MG63 (cell line): ENCODE results near the gene HMMR. TPM values are rescaled to one million over a fixed set of nuclear protein-coding genes. Genes with fewer than 3 reads are reported as not detected.
A peak's percentile ranks its signal among the peaks of the same experiment; 100 is the strongest.

Experiments
- DNase-seq: peaks from one replicate; pipeline ENCODE4 v3.0.0-alpha.2; 2020
- H3K27me3 ChIP-seq: fragments of 250-450 bp; sonication (Bioruptor Pico); 2 replicates; pipeline ENCODE4 v1.5.1; 2020; ENCODE audit warnings: mild to moderate bottlenecking, moderate library complexity
- H3K36me3 ChIP-seq: fragments of 250-450 bp; sonication (Bioruptor Pico); 2 replicates; pipeline ENCODE4 v1.5.1; 2020; ENCODE audit warnings: mild to moderate bottlenecking, moderate library complexity
- H3K4me3 ChIP-seq: fragments of 250-450 bp; sonication (Bioruptor Pico); 2 replicates; pipeline ENCODE4 v1.5.1; 2020; ENCODE audit warnings: mild to moderate bottlenecking, moderate library complexity
- H3K9me3 ChIP-seq: fragments of 250-450 bp; sonication (Bioruptor Pico); 2 replicates; pipeline ENCODE4 v1.5.1; 2020; ENCODE audit warnings: mild to moderate bottlenecking, moderate library complexity
- total RNA-seq: library from RNA; depleted of rRNA; stranded (reverse); fragments of >200 nt; shearing (Covaris generic); gene quantifications from 2 replicates; pipeline ENCODE4 v1.2.3, GENCODE V29; 2014; ENCODE audit warnings: low replicate concordance

The HMMR gene
- total RNA-seq, 1 experiment from 2014 or later: 73.4 TPM

- H3K9me3 ChIP-seq: no peaks in the 10 kb centered on the region
- DNase-seq: no peak
- no peak overlapping the region for H3K4me3 ChIP-seq
- H3K27me3 ChIP-seq: no peaks in the 10 kb centered on the region
- peaks cover 20% of the 10 kb centered on the region for H3K36me3 ChIP-seq
Observed at GRCh38 chr5:163496286-163496685, 35.9 kb downstream of the HMMR start.

GRCh38 chr5:163497315-163497714 lies 36.9 kb downstream of the HMMR start:
- DNase-seq: no peak
- peaks cover 10% of the 10 kb centered on the region for H3K36me3 ChIP-seq
- no peaks in the 10 kb centered on the region for H3K9me3 ChIP-seq
- H3K4me3 ChIP-seq: no peak overlapping the region
- no peaks in the 10 kb centered on the region for H3K27me3 ChIP-seq

GRCh38 chr5:163498886-163499285 lies 38.5 kb downstream of the HMMR start:
- Histone ChIP-seq H3K27me3 (no peaks in the 10 kb centered on the region), H3K9me3 (no peaks in the 10 kb centered on the region), H3K36me3 (no peaks in the 10 kb centered on the region), H3K4me3 (no peak overlapping the region)
- DNase-seq: no peak

- Histone ChIP-seq H3K27me3 (no peaks in the 10 kb centered on the region), H3K9me3 (no peaks in the 10 kb centered on the region), H3K4me3 (peak overlapping the region; percentile 81), H3K36me3 (no peaks in the 10 kb centered on the region)
- no peak for DNase-seq
Observed at GRCh38 chr5:163502521-163502920, 42.1 kb downstream of the HMMR start.

- DNase-seq: peak; percentile 81
- Histone ChIP-seq H3K9me3 (no peaks in the 10 kb centered on the region), H3K4me3 (peak overlapping the region; percentile 81), H3K36me3 (no peaks in the 10 kb centered on the region), H3K27me3 (no peaks in the 10 kb centered on the region)
Observed at GRCh38 chr5:163503106-163504078, 43.0 kb downstream of the HMMR start.

GRCh38 chr5:163504079-163504931 lies 43.9 kb downstream of the HMMR start:
- H3K9me3 ChIP-seq: no peaks in the 10 kb centered on the region
- no peaks in the 10 kb centered on the region for H3K27me3 ChIP-seq
- no peaks in the 10 kb centered on the region for H3K36me3 ChIP-seq
- peak; percentile 81 for DNase-seq
- peak overlapping the region; percentile 81 for H3K4me3 ChIP-seq

- no peaks in the 10 kb centered on the region for H3K9me3 ChIP-seq
- DNase-seq: no peak
- H3K27me3 ChIP-seq: no peaks in the 10 kb centered on the region
- H3K36me3 ChIP-seq: no peaks in the 10 kb centered on the region; the same call in 1 of the 2 replicates
- H3K4me3 ChIP-seq: peak overlapping the region; percentile 81
Observed at GRCh38 chr5:163505049-163505367, 44.6 kb downstream of the HMMR start.

- peak within 1 kb of the TSS; percentile 81 for H3K4me3 ChIP-seq
- DNase-seq: peak; percentile 98
- H3K27me3 ChIP-seq: no peaks in the 10 kb centered on the region
- no peaks in the 10 kb centered on the region; the same call in 1 of the 2 replicates for H3K36me3 ChIP-seq
- H3K9me3 ChIP-seq: no peaks in the 10 kb centered on the region
Observed at GRCh38 chr5:163505368-163506094, 45.1 kb downstream of the HMMR start, which contains the start of gene MAT2B. MAT2B (plus strand) TSS chr5:163505619; CDS start chr5:163505687, 68 bp downstream.

GRCh38 chr5:163506095-163506457 lies 45.6 kb downstream of the HMMR start:
- peak overlapping the region; percentile 81 for H3K4me3 ChIP-seq
- no peaks in the 10 kb centered on the region for H3K27me3 ChIP-seq
- H3K36me3 ChIP-seq: no peaks in the 10 kb centered on the region; the same call in 1 of the 2 replicates
- DNase-seq: no peak
- no peaks in the 10 kb centered on the region for H3K9me3 ChIP-seq

- Histone ChIP-seq H3K27me3 (no peaks in the 10 kb centered on the region), H3K4me3 (peak overlapping the region; percentile 81)
- DNase-seq: no peak
Observed at GRCh38 chr5:163506726-163507125, 46.3 kb downstream of the HMMR start.

GRCh38 chr5:163508753-163509152 lies 48.3 kb downstream of the HMMR start:
- H3K4me3 ChIP-seq: peak overlapping the region; percentile 8
- peaks cover 20% of the 10 kb centered on the region for H3K36me3 ChIP-seq
- no peaks in the 10 kb centered on the region for H3K9me3 ChIP-seq
- no peak for DNase-seq
- H3K27me3 ChIP-seq: no peaks in the 10 kb centered on the region

More at GRCh38 chr5:163506726-163507125, 46.3 kb downstream of the HMMR start:
- Histone ChIP-seq H3K36me3 (no peaks in the 10 kb centered on the region; the same call in 1 of the 2 replicates), H3K9me3 (no peaks in the 10 kb centered on the region)

- H3K4me3 ChIP-seq: peak overlapping the region; percentile 8
- no peaks in the 10 kb centered on the region for H3K27me3 ChIP-seq
- H3K36me3 ChIP-seq: peaks cover 26% of the 10 kb centered on the region
- no peaks in the 10 kb centered on the region for H3K9me3 ChIP-seq
- no peak for DNase-seq
Observed at GRCh38 chr5:163509291-163509951, 49.0 kb downstream of the HMMR start.

GRCh38 chr5:163512526-163512925 lies 52.1 kb downstream of the HMMR start:
- H3K4me3 ChIP-seq: no peak overlapping the region
- no peaks in the 10 kb centered on the region for H3K9me3 ChIP-seq
- DNase-seq: no peak
- no peaks in the 10 kb centered on the region for H3K27me3 ChIP-seq
- peaks cover 53% of the 10 kb centered on the region for H3K36me3 ChIP-seq

GRCh38 chr5:163525096-163525495 lies 64.7 kb downstream of the HMMR start:
- H3K27me3 ChIP-seq: no peaks in the 10 kb centered on the region
- no peaks in the 10 kb centered on the region for H3K9me3 ChIP-seq
- peaks cover 11% of the 10 kb centered on the region for H3K36me3 ChIP-seq
- no peak overlapping the region for H3K4me3 ChIP-seq
- no peak for DNase-seq

- H3K36me3 ChIP-seq: no peaks in the 10 kb centered on the region
- no peak overlapping the region for H3K4me3 ChIP-seq
- no peaks in the 10 kb centered on the region for H3K9me3 ChIP-seq
- no peak for DNase-seq
- peaks cover 2% of the 10 kb centered on the region; the same call in 1 of the 2 replicates for H3K27me3 ChIP-seq
Observed at GRCh38 chr5:163529698-163530097, 69.3 kb downstream of the HMMR start.

GRCh38 chr5:163531272-163531671 lies 70.8 kb downstream of the HMMR start:
- Histone ChIP-seq H3K36me3 (no peaks in the 10 kb centered on the region), H3K9me3 (no peaks in the 10 kb centered on the region), H3K27me3 (peaks cover 2% of the 10 kb centered on the region; the same call in 1 of the 2 replicates), H3K4me3 (no peak overlapping the region)
- DNase-seq: no peak
